Suprapubic skin (tissue), 4 donors: ENCODE results near the gene PBLD. TPM values are rescaled to one million over a fixed set of nuclear protein-coding genes. Genes with fewer than 3 reads are reported as not detected.
"Not testable (repeated sequence)": the region's sequence is repeated elsewhere in the genome, so short reads cannot be mapped to it uniquely, and the experiment has no call there.

Experiments used
- DNase-seq, 2 donors: peaks; one replicate each; pipeline ENCODE4 v3.0.0-alpha.2; 2019; ENCODE audit warnings: low spot score in 2 of 2
- H3K27ac ChIP-seq: fragments of 200-600 bp; sonication (generic); one replicate; pipeline ENCODE4 v1.5.1; 2019
- H3K27me3 ChIP-seq: fragments of 200-600 bp; sonication (generic); one replicate; pipeline ENCODE4 v1.5.1; 2019
- H3K36me3 ChIP-seq: fragments of 200-600 bp; sonication (generic); one replicate; pipeline ENCODE4 v1.5.1; 2019
- H3K4me1 ChIP-seq: fragments of 200-600 bp; sonication (generic); one replicate; pipeline ENCODE4 v1.5.1; 2019
- H3K4me3 ChIP-seq: fragments of 200-600 bp; sonication (generic); one replicate; pipeline ENCODE4 v1.5.1; 2019; ENCODE audit warnings: mild to moderate bottlenecking
- H3K9me3 ChIP-seq: fragments of 200-600 bp; sonication (generic); one replicate; pipeline ENCODE4 v1.5.1; 2019
- EP300 ChIP-seq: sonication (generic); formaldehyde crosslinking; IDR thresholded peaks from one replicate; pipeline ENCODE4 v1.6.1; 2017; ENCODE audit warnings: antibody characterized with exemption
- POLR2A ChIP-seq, 2 donors: fragments of 450-650 bp; IDR thresholded peaks; one replicate each; pipeline ENCODE4 v1.6.1; 2017; ENCODE audit warnings: antibody characterized with exemption in 2 of 2, mild to moderate bottlenecking in 2 of 2, moderate library complexity in 2 of 2
- POLR2AphosphoS5 ChIP-seq, 3 donors: sonication (generic); formaldehyde crosslinking; IDR thresholded peaks; one replicate each; pipeline ENCODE4 v1.6.1; 2017; ENCODE audit warnings: antibody characterized with exemption in 3 of 3
- WGBS: methylation state at CpG from one replicate; pipeline ENCODE4 v1.1.5; 2018; 5-methylcytosine and 5-hydroxymethylcytosine counted together
- total RNA-seq, 4 donors: library from RNA; depleted of rRNA; stranded (reverse); fragments of >200 nt; gene quantifications; one replicate each; pipeline ENCODE4 v1.1.0, GENCODE V29; 2016
- TF ChIP-seq, protein P1 (sequence below), 2 donors: fragments of 200-600 bp in 1 of 2; fragments of 450-650 bp in 1 of 2; sonication (generic) in 1 of 2; IDR thresholded peaks; one replicate each; pipeline ENCODE4 v1.5.1; 2016 to 2019; ENCODE audit warnings: antibody characterized with exemption in 2 of 2, mild to moderate bottlenecking in 1 of 2, moderate library complexity in 1 of 2

Gene PBLD
- total RNA-seq, 4 donors from 2014 or later: 1.4 to 4.0 (median 2.8) TPM

DNA sequence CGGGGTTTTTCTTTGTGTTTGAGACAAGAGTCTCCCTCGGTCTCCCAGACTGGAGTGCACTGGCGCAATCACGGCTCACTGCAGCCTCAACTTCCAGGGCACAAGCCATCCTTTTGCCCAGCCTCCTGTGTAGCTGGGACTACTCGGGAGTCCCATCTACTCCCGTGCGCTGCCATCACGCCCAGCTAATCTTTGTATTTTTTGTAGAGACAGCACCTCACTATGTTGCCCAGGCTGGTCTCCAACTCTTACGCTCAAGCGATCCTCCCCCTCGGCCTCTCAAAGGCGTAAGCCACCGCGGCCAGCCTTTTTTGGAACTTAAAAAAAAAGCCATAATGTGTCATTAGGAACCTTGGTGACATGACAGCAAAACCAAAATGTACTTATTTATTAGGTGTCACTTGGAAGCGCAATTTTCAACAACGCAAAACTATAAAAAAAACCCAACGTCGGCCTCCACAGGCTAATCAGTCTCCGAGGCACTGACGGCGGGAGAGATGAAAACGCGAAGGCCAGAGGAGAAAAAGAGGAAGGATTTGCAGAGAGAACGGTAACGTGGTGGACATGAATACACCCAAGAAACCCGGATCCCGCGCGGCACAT is 1.8 kb downstream of the PBLD start:
- peak overlapping the region; percentile 98 for H3K27ac ChIP-seq
- peaks cover 58% of the 10 kb centered on the region for H3K4me1 ChIP-seq
- DNase-seq: peak in 1 of 2 donors; percentile 67
- 22% methylated on average over 29 of the region's 29 CpGs for WGBS
- H3K4me3 ChIP-seq: peak overlapping the region; percentile 84
- no peaks in the 10 kb centered on the region for H3K27me3 ChIP-seq
- TF ChIP-seq EP300 (no peak), POLR2AphosphoS5 (IDR thresholded peaks at IDR 0.05) (no peak), POLR2A (IDR thresholded peaks at IDR 0.05) (no peak)
- TF ChIP-seq, protein P1, sequence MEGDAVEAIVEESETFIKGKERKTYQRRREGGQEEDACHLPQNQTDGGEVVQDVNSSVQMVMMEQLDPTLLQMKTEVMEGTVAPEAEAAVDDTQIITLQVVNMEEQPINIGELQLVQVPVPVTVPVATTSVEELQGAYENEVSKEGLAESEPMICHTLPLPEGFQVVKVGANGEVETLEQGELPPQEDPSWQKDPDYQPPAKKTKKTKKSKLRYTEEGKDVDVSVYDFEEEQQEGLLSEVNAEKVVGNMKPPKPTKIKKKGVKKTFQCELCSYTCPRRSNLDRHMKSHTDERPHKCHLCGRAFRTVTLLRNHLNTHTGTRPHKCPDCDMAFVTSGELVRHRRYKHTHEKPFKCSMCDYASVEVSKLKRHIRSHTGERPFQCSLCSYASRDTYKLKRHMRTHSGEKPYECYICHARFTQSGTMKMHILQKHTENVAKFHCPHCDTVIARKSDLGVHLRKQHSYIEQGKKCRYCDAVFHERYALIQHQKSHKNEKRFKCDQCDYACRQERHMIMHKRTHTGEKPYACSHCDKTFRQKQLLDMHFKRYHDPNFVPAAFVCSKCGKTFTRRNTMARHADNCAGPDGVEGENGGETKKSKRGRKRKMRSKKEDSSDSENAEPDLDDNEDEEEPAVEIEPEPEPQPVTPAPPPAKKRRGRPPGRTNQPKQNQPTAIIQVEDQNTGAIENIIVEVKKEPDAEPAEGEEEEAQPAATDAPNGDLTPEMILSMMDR (IDR thresholded peaks at IDR 0.05): no peak
- no peaks in the 10 kb centered on the region for H3K9me3 ChIP-seq
- H3K36me3 ChIP-seq: no peaks in the 10 kb centered on the region

DNA sequence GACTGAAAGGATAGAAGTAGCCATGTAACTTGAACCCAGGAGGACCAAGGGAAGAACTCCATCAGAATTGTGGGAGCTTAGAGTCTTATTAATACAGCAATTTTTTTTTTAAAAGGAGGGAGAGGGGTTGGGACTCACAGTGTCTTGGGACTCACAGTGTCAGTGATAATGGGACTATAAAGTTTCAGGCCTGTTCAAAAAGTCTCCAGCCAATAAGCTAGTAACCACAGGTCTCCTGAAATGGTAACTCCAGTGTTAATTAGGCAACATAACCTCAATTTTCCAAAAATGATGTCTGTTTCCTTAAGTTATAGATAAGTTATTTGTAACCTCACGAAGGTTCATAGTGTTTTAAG is 3.2 kb downstream of the PBLD start:
- no peaks in the 10 kb centered on the region for H3K36me3 ChIP-seq
- peak overlapping the region; percentile 89 for H3K27ac ChIP-seq
- 100% methylated on average over 1 of the region's 1 CpG for WGBS
- H3K4me3 ChIP-seq: no peak overlapping the region
- H3K27me3 ChIP-seq: no peaks in the 10 kb centered on the region
- no peak for TF ChIP-seq EP300
- TF ChIP-seq POLR2AphosphoS5 (IDR thresholded peaks at IDR 0.05): no peak
- TF ChIP-seq, protein P1 (IDR thresholded peaks at IDR 0.05): no peak
- no peak for TF ChIP-seq POLR2A (IDR thresholded peaks at IDR 0.05)
- no peaks in the 10 kb centered on the region for H3K9me3 ChIP-seq
- DNase-seq: no peak
- H3K4me1 ChIP-seq: peaks cover 44% of the 10 kb centered on the region

DNA sequence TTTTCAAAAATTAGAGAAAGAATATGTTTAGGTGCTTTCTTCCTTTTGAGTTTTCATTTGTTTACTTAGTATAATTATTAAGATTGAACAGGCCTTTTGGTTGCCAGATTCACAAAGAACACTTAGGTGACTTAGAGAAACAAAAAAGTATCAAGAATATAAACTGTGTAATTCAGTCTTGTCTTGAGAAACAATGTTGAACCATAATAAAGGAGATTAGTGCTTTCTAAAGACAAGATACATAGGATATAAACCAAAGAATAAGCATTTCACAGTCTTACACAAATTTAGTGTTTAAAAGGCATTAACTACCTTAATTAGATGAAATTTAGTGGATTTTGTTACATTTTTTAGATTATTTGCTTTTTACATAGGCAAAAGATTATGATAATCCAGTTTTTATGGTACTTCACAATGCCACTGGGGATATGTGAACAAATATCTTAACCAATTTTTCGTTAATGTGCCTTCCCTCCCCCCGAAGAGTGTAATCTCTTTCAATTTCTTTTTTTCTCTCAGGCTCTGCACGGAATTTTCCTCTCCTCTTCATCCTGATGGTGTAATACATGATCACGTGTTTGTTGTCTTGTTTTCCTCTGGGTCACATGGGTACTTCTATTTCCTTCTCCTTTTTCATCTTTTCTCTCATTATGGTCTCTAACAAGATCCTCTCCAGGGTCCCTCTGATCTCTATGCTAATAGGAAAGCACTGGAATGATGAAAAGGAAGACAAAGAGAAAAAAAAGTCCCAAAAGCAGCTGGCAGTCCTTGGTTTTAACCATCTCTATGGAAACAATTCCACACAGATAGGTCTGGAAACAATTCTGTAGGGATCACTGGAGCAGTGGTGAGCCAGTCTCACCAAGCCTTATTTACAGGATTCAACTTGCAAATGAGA is 4.6 kb downstream of the PBLD start:
- no peak for DNase-seq
- TF ChIP-seq, protein P1 (IDR thresholded peaks at IDR 0.05): no peak
- TF ChIP-seq EP300: no peak
- no peak for TF ChIP-seq POLR2A (IDR thresholded peaks at IDR 0.05)
- 6% methylated on average over 4 of the region's 4 CpGs for WGBS

DNA sequence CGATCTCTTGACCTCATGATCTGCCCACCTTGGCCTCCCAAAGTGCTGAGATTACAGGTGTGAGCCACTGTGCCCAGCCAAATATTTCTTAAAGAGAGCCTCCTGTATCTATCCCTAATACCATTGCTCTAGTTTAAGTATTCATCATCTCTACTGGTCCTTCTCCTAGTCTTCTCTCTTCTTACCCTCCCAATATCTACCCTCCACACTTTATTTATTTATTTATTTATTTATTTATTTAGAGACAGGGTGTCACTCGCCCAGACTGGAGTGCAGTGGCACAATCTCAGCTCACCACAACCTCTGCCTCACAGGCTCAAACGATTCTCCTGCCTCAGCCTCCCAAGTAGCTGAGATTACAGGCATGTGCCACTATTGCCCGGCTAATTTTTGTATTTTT is 8.3 kb downstream of the PBLD start:
- not testable (repeated sequence) for H3K27me3 ChIP-seq, H3K27ac ChIP-seq, DNase-seq, H3K36me3 ChIP-seq, H3K4me3 ChIP-seq, H3K9me3 ChIP-seq
- H3K4me1 ChIP-seq: peaks cover 22% of the 10 kb centered on the region
- WGBS: 91% methylated on average over 4 of the region's 4 CpGs

More for the DNA sequence above, 4.6 kb downstream of the PBLD start:
- peak overlapping the region; percentile 89 for H3K27ac ChIP-seq
- H3K9me3 ChIP-seq: no peaks in the 10 kb centered on the region
- no peaks in the 10 kb centered on the region for H3K27me3 ChIP-seq
- peaks cover 39% of the 10 kb centered on the region for H3K4me1 ChIP-seq
- H3K4me3 ChIP-seq: peak overlapping the region; percentile 24
- no peaks in the 10 kb centered on the region for H3K36me3 ChIP-seq

DNA sequence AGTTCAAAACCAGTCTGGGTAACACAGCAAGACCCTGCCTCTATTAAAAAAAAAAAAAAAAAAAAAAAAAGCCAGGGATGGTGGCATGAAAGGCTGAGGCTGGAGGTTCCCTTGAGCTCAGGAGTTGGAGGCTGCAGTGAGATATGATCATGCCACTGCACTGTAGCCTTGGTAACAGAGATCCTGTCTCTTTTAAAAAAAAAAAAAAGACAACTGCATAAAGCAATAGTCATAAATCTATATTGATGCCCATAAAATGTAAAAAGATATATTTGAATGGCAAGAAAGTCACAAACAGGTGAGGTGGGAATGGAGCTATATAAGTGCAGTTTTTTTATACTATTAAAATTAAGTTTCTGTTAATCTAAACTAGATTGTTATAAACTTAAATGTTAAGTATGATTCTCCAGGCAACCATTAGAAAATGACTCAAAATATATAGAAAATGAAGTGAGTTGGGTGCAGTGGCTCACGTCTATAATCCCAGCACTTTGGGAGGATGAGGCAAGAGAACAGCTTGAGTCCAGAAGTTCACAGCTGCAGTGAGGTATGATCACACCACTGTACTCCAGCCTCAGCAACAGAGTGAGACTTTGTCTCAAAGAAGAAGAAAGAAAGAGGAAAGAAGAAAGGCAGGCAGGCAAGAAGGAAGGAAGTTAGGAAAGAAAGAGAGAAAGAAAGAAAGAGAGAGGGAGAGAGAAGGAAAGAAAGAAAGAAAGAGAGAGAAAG is 14.2 kb downstream of the PBLD start:
- H3K4me1 ChIP-seq: no peaks in the 10 kb centered on the region
- 90% methylated on average over 1 of the region's 1 CpG for WGBS
- no peak overlapping the region for H3K4me3 ChIP-seq
- no peak overlapping the region for H3K27ac ChIP-seq
- H3K36me3 ChIP-seq: no peaks in the 10 kb centered on the region
- no peaks in the 10 kb centered on the region for H3K9me3 ChIP-seq
- TF ChIP-seq POLR2A (IDR thresholded peaks at IDR 0.05) (no peak), EP300 (no peak), POLR2AphosphoS5 (IDR thresholded peaks at IDR 0.05) (no peak)
- TF ChIP-seq, protein P1 (IDR thresholded peaks at IDR 0.05): no peak
- no peaks in the 10 kb centered on the region for H3K27me3 ChIP-seq
- no peak for DNase-seq
